SKM-1 (cell line): ENCODE results near the gene MACROD1.

ENCODE experiments used
- DNase-seq: peaks from one replicate; lab custom pipeline; 2025; ENCODE audit not compliant: unreplicated experiment; lab: John Stamatoyannopoulos, UW

The MACROD1 gene

DNA sequence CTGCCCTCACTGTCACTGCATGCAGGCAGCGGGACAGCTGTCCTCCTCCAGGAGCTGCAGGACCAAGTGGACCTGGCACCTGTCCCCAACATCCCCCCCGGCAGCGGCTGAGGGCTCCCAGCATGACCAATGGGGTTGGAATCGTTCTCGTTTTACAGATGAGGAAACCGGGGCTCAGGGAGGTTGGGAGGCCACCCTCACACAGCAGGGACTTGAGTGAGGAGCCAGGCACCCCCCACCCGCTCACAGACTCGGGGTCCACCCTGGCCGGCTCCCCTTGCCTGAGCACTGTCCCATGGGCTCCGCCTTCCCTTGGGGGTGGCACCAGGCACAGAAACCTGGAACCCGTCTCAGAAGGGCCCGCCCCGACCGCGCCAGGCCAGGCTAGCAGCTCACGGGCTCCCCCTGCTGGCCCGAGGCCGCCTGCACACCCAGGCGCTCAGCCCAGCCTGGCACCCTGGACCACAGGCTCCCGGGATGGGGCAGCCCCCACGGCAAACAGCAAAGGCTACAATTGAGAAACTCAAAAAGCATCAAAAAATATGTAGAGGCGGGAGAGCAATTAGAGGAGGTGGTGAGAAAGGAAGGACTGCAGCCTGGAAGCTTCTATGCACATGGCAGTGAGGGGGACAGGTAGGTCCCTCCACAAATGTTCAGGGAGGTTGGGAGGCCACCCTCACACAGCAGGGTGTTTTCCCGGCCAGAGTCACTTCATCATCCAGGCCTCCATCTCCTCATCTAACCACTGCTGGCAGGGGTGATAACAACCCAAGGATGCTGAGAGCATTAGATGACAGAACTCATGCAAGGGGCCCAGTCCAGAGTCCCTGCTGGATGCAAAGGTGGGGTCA, 12.8 kb downstream of the MACROD1 start:
- peak; percentile 40 for DNase-seq

- DNase-seq: no peak
Observed at GRCh38 chr11:64151337-64151736, 14.6 kb downstream of the MACROD1 start.

DNA sequence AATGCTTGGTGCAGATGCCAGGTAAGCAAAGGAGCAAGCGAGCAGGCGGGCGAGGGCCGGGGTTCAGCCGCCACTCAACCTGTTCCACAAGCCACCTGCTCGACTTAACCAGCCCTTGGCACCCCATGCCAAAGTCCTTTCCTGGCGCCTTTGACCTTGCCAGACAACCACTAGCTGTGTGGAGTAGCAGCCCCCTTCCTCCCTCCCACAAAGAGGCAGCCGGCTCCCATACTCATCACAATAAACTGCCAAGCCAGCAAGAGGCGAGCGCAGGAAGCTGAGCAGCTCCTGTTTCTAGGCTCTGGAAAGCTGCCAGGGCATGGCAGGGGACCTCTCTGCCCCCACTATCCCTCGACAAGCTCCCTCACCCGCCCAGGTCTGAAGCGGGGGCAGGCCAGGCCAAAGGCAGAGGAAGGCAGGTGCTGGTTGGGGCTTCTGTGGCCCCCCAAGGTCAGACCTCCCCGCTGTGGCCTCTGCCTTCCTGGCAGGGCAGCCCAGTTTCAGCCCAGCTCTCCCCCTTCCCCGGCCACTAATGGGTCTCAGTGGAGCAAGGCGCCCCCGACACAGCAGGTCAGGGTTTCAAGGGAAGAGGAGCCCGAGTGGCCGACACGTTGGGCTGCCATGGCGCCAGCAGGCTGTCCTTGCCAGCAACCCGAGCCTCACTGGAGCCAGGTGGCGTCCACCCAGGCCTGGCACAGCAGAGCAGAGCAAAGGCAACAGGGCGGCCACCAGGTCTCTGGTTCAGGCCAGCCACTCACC, 15.3 kb downstream of the MACROD1 start:
- no peak for DNase-seq

DNA sequence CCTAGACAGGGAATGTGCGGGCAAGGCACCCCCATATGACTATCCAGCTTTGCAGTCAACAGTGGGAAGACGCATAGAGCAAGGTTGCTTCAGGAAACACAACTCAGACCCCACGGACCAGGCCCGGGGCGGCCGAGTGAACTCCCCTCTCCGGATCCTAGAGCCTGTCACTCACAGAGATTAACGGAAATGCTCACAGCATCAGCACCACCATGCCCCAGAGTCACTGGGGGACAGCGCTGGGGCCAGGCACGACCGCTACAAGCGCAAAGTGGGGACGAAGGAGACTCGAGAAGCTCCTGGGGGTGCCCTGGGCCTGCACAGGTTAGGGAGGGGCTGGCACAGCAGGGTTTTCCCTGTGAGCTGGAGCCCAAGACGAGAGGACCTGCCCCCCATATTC, 15.9 kb downstream of the MACROD1 start:
- no peak for DNase-seq

- DNase-seq: no peak
Observed at GRCh38 chr11:64148917-64149617, 16.8 kb downstream of the MACROD1 start.

GRCh38 chr11:64148226-64148916, 17.5 kb downstream of the MACROD1 start:
- DNase-seq: peak; percentile 6

- peak; percentile 44 for DNase-seq
Observed at GRCh38 chr11:64146036-64146955, 19.6 kb downstream of the MACROD1 start.

DNA sequence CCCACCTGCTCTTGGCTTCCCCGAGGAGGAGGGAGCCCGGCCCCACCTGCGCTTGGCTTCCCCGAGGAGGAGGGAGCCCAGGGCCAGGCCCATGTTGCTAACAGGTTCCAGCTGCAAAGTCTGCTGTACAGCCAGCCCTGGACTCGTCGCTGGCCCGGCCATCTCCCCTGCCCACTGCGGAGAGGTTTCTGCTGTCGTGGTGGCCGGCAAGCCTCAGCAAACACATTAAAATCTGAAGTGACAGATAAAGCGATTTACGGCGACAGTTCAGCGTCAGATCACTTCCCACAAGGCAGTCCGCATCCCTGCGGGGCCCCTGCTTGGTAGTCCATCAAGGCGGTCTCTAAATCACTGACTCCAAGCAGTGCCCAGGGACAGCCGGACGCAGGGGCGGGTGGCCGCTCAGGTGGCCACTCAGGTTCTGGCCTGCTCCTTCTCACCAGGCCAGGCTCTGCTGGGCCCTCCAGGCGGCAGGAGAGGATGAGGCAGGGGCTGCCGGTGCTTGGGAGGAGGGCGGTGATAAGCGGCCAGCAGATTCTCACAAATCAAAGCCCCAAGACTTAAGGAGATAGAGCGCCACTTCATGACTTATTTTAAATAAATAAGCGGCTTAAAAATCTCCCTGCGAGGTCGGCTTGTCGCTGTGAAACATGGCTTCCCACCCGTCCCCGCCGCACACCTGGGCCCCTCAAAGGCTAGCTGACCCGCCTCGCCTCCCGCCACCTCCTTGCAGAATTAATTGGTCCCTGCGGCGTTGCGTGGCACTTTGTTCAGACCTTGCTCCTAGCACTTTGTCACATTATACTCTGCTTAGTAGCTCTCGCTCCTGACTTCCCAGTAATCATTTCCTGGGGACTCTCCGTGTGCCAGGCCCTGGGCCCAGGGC, 21.1 kb downstream of the MACROD1 start:
- no peak for DNase-seq

GRCh38 chr11:64141081-64141783, 24.7 kb downstream of the MACROD1 start:
- no peak for DNase-seq

GRCh38 chr11:64140082-64140481, 25.8 kb downstream of the MACROD1 start:
- no peak for DNase-seq

DNA sequence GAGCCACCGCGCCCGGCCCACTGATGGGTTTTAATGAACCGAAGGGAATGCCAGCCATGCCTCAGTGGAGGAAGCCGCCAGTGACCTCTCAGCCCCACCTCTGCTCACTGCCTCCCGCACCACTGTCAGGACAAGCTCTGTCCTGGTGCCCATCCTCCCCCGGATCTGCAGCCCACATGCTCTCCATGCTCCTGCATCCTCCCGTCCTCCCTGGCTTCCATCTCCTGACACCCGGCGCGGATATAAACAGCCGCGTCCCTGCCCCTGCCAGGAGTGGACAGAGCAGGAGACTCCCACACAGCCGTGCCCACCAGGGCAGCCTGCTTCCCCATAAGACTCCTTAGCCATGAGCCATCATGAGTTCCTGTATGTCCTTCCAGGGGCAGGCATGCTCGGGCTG, 26.9 kb downstream of the MACROD1 start:
- DNase-seq: no peak

- no peak for DNase-seq
Observed at GRCh38 chr11:64138398-64138797, 27.5 kb downstream of the MACROD1 start.

GRCh38 chr11:64136765-64137441, 29.0 kb downstream of the MACROD1 start:
- no peak for DNase-seq

DNA sequence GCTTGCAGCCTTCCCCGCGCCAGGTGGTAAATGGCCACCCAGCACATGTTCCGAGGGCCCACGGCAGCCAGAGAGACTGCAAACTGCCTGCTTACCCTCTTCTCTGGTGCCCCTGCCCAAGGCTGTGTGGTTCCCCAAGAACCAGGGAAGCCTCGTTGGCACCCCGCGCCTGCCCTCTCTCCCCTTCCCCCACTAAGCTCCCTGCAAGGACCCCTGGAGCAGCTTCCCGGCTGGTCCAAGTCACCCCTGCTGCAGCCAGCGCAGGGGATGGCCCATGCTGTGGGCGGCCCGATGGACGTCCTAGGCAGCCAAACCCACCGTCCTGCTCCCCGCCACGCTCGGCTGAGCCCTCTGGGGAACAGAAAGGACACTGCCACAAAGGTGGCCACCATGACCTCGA, 30.2 kb downstream of the MACROD1 start:
- DNase-seq: no peak

DNA sequence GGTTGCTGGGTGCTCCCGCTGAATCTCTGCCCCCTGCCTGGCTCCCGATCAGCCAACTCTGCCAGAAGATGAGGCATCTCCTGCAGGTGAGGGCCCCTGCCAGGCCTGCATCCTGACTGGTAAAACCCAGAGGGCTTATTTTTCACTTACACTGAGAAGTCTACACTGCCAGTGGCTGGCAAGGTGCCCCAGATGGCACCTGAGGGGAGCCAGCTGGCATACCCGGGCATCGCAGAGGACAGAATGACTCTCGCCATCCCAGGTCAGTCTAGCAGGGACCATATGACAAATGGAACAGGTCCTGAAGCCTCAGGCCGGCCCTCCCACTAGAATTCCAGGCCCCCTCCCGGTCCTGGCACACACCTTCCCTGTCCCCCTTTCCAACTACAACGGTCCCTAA, 30.9 kb downstream of the MACROD1 start:
- DNase-seq: no peak

GRCh38 chr11:64132982-64133705, 32.8 kb downstream of the MACROD1 start:
- no peak for DNase-seq

GRCh38 chr11:64132191-64132771, 33.6 kb downstream of the MACROD1 start:
- no peak for DNase-seq
